GM23338 (cell line): ENCODE data around the gene RAB11FIP3. TPM values are rescaled to one million over a fixed set of nuclear protein-coding genes. Genes with fewer than 3 reads are reported as not detected.

Experiments used
- ATAC-seq: fragments of 200-7000 bp; cut with Tn5 transposase; 3 replicates; pipeline ENCODE4 v1.9.1; 2020
- DNase-seq: peaks from one replicate; pipeline ENCODE4 v3.0.0-alpha.2; 2015; ENCODE audit warnings: low spot score
- H2AFZ ChIP-seq: fragments of 200-600 bp; sonication (generic); 2 replicates; pipeline ENCODE4 v1.8.0; 2016; ENCODE audit warnings: antibody characterized with exemption, mild to moderate bottlenecking, moderate library complexity
- H3F3A ChIP-seq: fragments of 200-600 bp; sonication (generic); replicated peaks from 2 replicates; pipeline ENCODE4 v1.8.0; 2017; ENCODE audit warnings: antibody characterized with exemption, mixed run types, low read depth
- H3K27ac ChIP-seq: fragments of 200-600 bp; sonication (generic); 2 replicates; pipeline ENCODE4 v1.6.1; 2016; ENCODE audit warnings: low read depth
- H3K27me3 ChIP-seq: fragments of 200-600 bp; sonication (generic); 2 replicates; pipeline ENCODE4 v1.8.0; 2016; ENCODE audit warnings: mild to moderate bottlenecking, mixed run types, moderate library complexity; ENCODE audit not compliant: insufficient read depth
- H3K36me3 ChIP-seq: fragments of 200-600 bp; sonication (generic); 2 replicates; pipeline ENCODE4 v1.8.0; 2016; ENCODE audit warnings: mild to moderate bottlenecking; ENCODE audit not compliant: insufficient read depth
- H3K4me1 ChIP-seq: fragments of 200-600 bp; sonication (generic); 2 replicates; pipeline ENCODE4 v1.8.0; 2016; ENCODE audit warnings: mild to moderate bottlenecking, moderate library complexity; ENCODE audit not compliant: insufficient read depth
- H3K4me2 ChIP-seq: fragments of 200-600 bp; sonication (generic); 2 replicates; pipeline ENCODE4 v1.7.1; 2017; ENCODE audit warnings: mixed run types
- H3K4me3 ChIP-seq: fragments of 200-600 bp; sonication (generic); 2 replicates; pipeline ENCODE4 v1.6.1; 2016; ENCODE audit warnings: mixed run types
- H3K79me2 ChIP-seq: fragments of 200-600 bp; sonication (generic); replicated peaks from 2 replicates; pipeline ENCODE4 v1.8.0; 2017; ENCODE audit warnings: mild to moderate bottlenecking; ENCODE audit not compliant: insufficient read depth
- H3K9me2 ChIP-seq: fragments of 200-600 bp; sonication (generic); 2 replicates; pipeline ENCODE4 v1.8.0; 2017; ENCODE audit not compliant: insufficient read depth
- H4K20me1 ChIP-seq: fragments of 200-600 bp; sonication (generic); replicated peaks from 2 replicates; pipeline ENCODE4 v1.8.0; 2017; ENCODE audit warnings: mild to moderate bottlenecking; ENCODE audit not compliant: insufficient read depth
- H3K27ac Mint-ChIP-seq: 2 replicates; pipeline ENCODE4 v1.8.0; 2020; ENCODE audit warnings: inconsistent platforms, mild to moderate bottlenecking, moderate library complexity, mixed read lengths
- H3K27me3 Mint-ChIP-seq: 3 replicates; pipeline ENCODE4 v1.8.0; 2022; ENCODE audit warnings: low read depth, mild to moderate bottlenecking, moderate library complexity, mixed read lengths, inconsistent platforms; ENCODE audit not compliant: insufficient read depth, poor library complexity
- H3K36me3 Mint-ChIP-seq: 3 replicates; pipeline ENCODE4 v1.8.0; 2021; ENCODE audit warnings: low read depth, mild to moderate bottlenecking, inconsistent platforms, moderate library complexity, mixed read lengths
- H3K4me1 Mint-ChIP-seq: 3 replicates; pipeline ENCODE4 v1.8.0; 2020; ENCODE audit warnings: mild to moderate bottlenecking, inconsistent platforms, mixed read lengths
- H3K4me3 Mint-ChIP-seq: 3 replicates; pipeline ENCODE4 v1.8.0; 2021; ENCODE audit warnings: moderate library complexity, mild to moderate bottlenecking, inconsistent platforms, mixed read lengths
- H3K9me3 Mint-ChIP-seq: 3 replicates; pipeline ENCODE4 v1.8.0; 2020; ENCODE audit warnings: moderate library complexity, mild to moderate bottlenecking, inconsistent platforms, mixed read lengths
- CTCF ChIP-seq, 2 experiments: fragments of 200-600 bp in 1 of 2; sonication (generic) in 1 of 2; conservative IDR thresholded peaks; 2 replicates each; pipeline versions ENCODE4 v1.5.1 to v1.6.1; 2016 to 2017; ENCODE audit warnings: antibody characterized with exemption in 2 of 2, low read depth in 2 of 2, mild to moderate bottlenecking in 2 of 2, moderate library complexity in 1 of 2
- NANOG ChIP-seq: IDR thresholded peaks from 2 replicates; pipeline ENCODE4 v1.6.1; 2016; ENCODE audit warnings: antibody characterized with exemption, borderline replicate concordance
- REST ChIP-seq: IDR thresholded peaks from one replicate; pipeline ENCODE4 v1.6.1; 2018; ENCODE audit warnings: antibody characterized with exemption; ENCODE audit not compliant: unreplicated experiment
- polyA plus RNA-seq: library from polyadenylated mRNA; unstranded; fragments of >200 nt; fragmentation: Nextera tagmentation; extraction: Ambion mirVana; gene quantifications from 2 replicates; pipeline ENCODE4 v1.2.1, GENCODE V29; 2016
- total RNA-seq: library from RNA; depleted of rRNA; stranded (reverse); fragments of >200 nt; shearing (Covaris generic); gene quantifications from 2 replicates; pipeline ENCODE4 v1.2.3, GENCODE V29; 2014

Gene RAB11FIP3
- total and polyA plus RNA-seq, 2 experiments from 2014 or later = 3.2 to 29.2 TPM

GRCh38 chr16:567373-568256 is 142.2 kb downstream of the RAB11FIP3 start:
- no peak overlapping the region for H3K27ac Mint-ChIP-seq
- no peak for DNase-seq

More at GRCh38 chr16:567373-568256, 142.2 kb downstream of the RAB11FIP3 start:
- ATAC-seq = no peak
- TF ChIP-seq REST (no peak), NANOG (no peak), CTCF (conservative IDR thresholded peaks at IDR 0.05; ENCODE audit: low read depth in 2 of 2) (no peak)
- Histone ChIP-seq H3F3A (0 out of 2 replicates have a peak, but pooled peaks cover 11% of the 10 kb centered on the region), H2AFZ (0 out of 2 replicates have a peak overlapping the region, but pooled peaks have one; percentile 78), H3K27me3 (no peaks in the 10 kb centered on the region), H3K4me1 (peaks cover 17% of the 10 kb centered on the region), H3K4me3 (no peak overlapping the region), H3K27ac (no peak overlapping the region), H3K4me2 (peak overlapping the region; percentile 32; the same call in 1 of the 2 replicates), H4K20me1 (no peaks in the 10 kb centered on the region), H3K79me2 (peaks cover 8% of the 10 kb centered on the region), H3K36me3 (no peaks in the 10 kb centered on the region), H3K9me2 (no peaks in the 10 kb centered on the region)
- no peaks in the 10 kb centered on the region; the same call in 2 of the 3 replicates for H3K36me3 Mint-ChIP-seq
- H3K4me1 Mint-ChIP-seq = peaks cover 6% of the 10 kb centered on the region; the same call in 2 of the 3 replicates
- H3K9me3 Mint-ChIP-seq = no peaks in the 10 kb centered on the region
- H3K27me3 Mint-ChIP-seq = peaks cover 3% of the 10 kb centered on the region
- 0 out of 3 replicates have a peak overlapping the region, but pooled peaks have one; percentile 6 for H3K4me3 Mint-ChIP-seq
